Measurements from ENCODE around the gene RPL9.

DNA sequence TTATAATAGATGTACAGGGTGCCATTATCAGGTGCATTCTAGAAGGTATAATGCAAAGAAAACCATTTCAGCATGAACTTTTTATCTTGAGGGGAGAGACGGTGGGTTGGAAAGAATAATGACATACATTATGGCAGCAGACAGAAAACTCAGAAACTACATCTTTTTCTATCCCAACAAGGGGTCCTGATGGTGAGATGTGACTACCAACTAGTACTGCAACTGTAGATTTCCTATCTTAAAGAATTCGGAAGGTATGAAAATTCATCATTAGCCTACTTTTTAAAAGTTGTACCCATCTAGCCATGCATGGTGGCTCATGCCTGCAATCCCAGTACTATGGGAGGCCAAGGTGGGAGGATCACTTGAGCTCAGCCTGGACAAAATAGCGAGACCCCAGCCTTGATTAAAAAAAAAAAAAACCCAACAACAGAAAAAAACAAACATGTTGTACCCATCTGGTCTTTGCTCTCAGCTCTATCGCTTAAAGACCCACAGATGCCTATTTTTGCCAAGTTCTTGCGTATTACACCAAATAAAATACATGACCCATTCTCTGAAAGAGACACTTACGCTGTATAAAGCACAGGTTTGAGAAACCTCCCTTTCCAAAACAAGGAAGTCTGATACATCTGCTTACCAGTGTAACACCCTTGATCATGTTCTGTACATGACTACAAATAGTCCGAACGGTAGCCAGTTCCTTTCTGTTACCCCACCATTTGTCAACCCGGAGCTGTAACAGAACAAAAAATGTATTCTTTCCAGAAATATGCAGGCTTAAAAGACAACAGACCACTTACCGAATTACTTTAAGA lies 1.6 kb downstream of the RPL9 start:
- TF ChIP-seq, protein P1, sequence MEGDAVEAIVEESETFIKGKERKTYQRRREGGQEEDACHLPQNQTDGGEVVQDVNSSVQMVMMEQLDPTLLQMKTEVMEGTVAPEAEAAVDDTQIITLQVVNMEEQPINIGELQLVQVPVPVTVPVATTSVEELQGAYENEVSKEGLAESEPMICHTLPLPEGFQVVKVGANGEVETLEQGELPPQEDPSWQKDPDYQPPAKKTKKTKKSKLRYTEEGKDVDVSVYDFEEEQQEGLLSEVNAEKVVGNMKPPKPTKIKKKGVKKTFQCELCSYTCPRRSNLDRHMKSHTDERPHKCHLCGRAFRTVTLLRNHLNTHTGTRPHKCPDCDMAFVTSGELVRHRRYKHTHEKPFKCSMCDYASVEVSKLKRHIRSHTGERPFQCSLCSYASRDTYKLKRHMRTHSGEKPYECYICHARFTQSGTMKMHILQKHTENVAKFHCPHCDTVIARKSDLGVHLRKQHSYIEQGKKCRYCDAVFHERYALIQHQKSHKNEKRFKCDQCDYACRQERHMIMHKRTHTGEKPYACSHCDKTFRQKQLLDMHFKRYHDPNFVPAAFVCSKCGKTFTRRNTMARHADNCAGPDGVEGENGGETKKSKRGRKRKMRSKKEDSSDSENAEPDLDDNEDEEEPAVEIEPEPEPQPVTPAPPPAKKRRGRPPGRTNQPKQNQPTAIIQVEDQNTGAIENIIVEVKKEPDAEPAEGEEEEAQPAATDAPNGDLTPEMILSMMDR (IDR thresholded peaks at IDR 0.05) = no peak
- TF ChIP-seq POLR2A (IDR thresholded peaks at IDR 0.05) (no peak), EP300 (IDR thresholded peaks at IDR 0.05) (no peak)
